HepG2 (cell line): ENCODE results near the gene AP1G1. TPM values are rescaled to one million over a fixed set of nuclear protein-coding genes. Genes with fewer than 3 reads are reported as not detected.

Experiments
- ATAC-seq: fragments of 200-7000 bp; cut with Tn5 transposase; 3 replicates; pipeline ENCODE4 v1.9.1; 2020; ENCODE audit warnings: mild to moderate bottlenecking, moderate library complexity
- BruUV-seq: library from RNA; stranded (reverse); fragments of 400-500 nt; replicated peaks from 2 replicates; lab custom pipeline; 2021; lab: Mats Ljungman, UMichigan
- CTCF ChIA-PET: fragments of 300-600 bp; formaldehyde crosslinking; extraction: SDS; loops from one replicate; lab custom pipeline; 2021; ENCODE audit warnings: low total read pairs, inconsistent platforms, low intra/inter-chr PET ratio; lab: Yijun Ruan, JAX
- POLR2A ChIA-PET: fragments of 350-600 bp; sonication (Branson Sonifier 250); formaldehyde crosslinking; loops from one replicate; lab custom pipeline; 2020; ENCODE audit warnings: antibody characterized with exemption, inconsistent platforms; lab: Yijun Ruan, JAX
- DNase-seq: peaks from one replicate; pipeline ENCODE4 v3.0.0-alpha.2; 2015; ENCODE audit warnings: low spot score
- FAIRE-seq: peaks from 3 replicates; lab custom pipeline; 2011; peaks lifted over from hg19 to GRCh38; lab: Jason Lieb, UNC
- H2AFZ ChIP-seq: one replicate; pipeline ENCODE4 v1.6.1; 2011; ENCODE audit warnings: low read length, inconsistent platforms
- H3K27ac ChIP-seq: fragments of 300-600 bp; 3 replicates; pipeline ENCODE4 v1.8.0; 2011; ENCODE audit warnings: mixed run types, mild to moderate bottlenecking, mixed read lengths, low read length, inconsistent platforms; ENCODE audit not compliant: insufficient read depth; ENCODE audit errors: extremely low read length
- H3K27me3 ChIP-seq, 2 experiments: fragments of 200-600 bp in 1 of 2; 2 replicates in 1 of 2; 3 replicates in 1 of 2; pipeline versions ENCODE4 v1.6.0 to v1.8.0; 2011; ENCODE audit warnings: low read length in 2 of 2, mild to moderate bottlenecking in 2 of 2, moderate library complexity in 2 of 2, inconsistent platforms in 1 of 2; ENCODE audit not compliant: insufficient read depth in 2 of 2, control insufficient read depth in 1 of 2
- H3K36me3 ChIP-seq, 2 experiments: fragments of 200-600 bp in 1 of 2; replicated peaks in 1 of 2; 2 replicates in 1 of 2; 3 replicates in 1 of 2; pipeline versions ENCODE4 v1.5.1 to v1.8.0; 2011; ENCODE audit warnings: low read length in 2 of 2, inconsistent platforms in 1 of 2; ENCODE audit not compliant: insufficient read depth in 2 of 2, control insufficient read depth in 1 of 2
- H3K4me1 ChIP-seq: 2 replicates; pipeline ENCODE4 v1.5.1; 2012; ENCODE audit warnings: low read length, inconsistent platforms; ENCODE audit not compliant: insufficient read depth
- H3K4me2 ChIP-seq: 2 replicates; pipeline ENCODE4 v1.6.0; 2011; ENCODE audit warnings: low read depth, low read length, inconsistent platforms
- H3K4me3 ChIP-seq, 3 experiments: fragments of 200-600 bp in 1 of 3; sonication (generic), shearing (Covaris generic) in 1 of 3; replicated peaks in 1 of 3; 2 replicates each; pipeline ENCODE4 v1.5.1; 2011 to 2016; ENCODE audit warnings: low read length in 3 of 3, inconsistent platforms in 2 of 3, low read depth in 2 of 3, mild to moderate bottlenecking in 2 of 3, control low read depth in 1 of 3, mixed read lengths in 1 of 3; ENCODE audit not compliant: insufficient read depth in 1 of 3
- H3K79me2 ChIP-seq: one replicate; pipeline ENCODE4 v1.6.1; 2011; ENCODE audit warnings: low read length, inconsistent platforms; ENCODE audit not compliant: insufficient read depth
- H3K9ac ChIP-seq: 2 replicates; pipeline ENCODE4 v1.6.0; 2011; ENCODE audit warnings: mild to moderate bottlenecking, low read depth, low read length, inconsistent platforms; ENCODE audit not compliant: insufficient read depth
- H3K9me3 ChIP-seq: 2 replicates; pipeline ENCODE4 v1.5.1; 2012; ENCODE audit warnings: mild to moderate bottlenecking, low read length
- H4K20me1 ChIP-seq: 2 replicates; pipeline ENCODE4 v1.6.0; 2011; ENCODE audit warnings: inconsistent platforms, mild to moderate bottlenecking, low read length, moderate library complexity; ENCODE audit not compliant: insufficient read depth
- MAFK ChIP-seq, 2 experiments: IDR thresholded peaks in 1 of 2; conservative IDR thresholded peaks in 1 of 2; 2 replicates each; pipeline ENCODE4 v1.6.1; 2011; ENCODE audit warnings: improper control_type of control experiment in 2 of 2, low read length in 2 of 2
- MBD4 ChIP-seq: IDR thresholded peaks from 2 replicates; pipeline ENCODE4 v1.6.1; 2012; ENCODE audit warnings: low read length, inconsistent platforms, borderline replicate concordance
- ZFY ChIP-seq: sonication (generic); formaldehyde crosslinking; IDR thresholded peaks from 2 replicates; pipeline ENCODE4 v1.4.0; 2020; ENCODE audit warnings: missing genetic modification reagents
- ZNF121 ChIP-seq: sonication (generic); formaldehyde crosslinking; IDR thresholded peaks from 2 replicates; pipeline ENCODE4 v1.5.0; 2020; ENCODE audit warnings: mild to moderate bottlenecking, missing genetic modification reagents
- WGBS: methylation state at CpG from one replicate; pipeline ENCODE4 v1.1.6; 2017; ENCODE audit warnings: low lambda C conversion rate; 5-methylcytosine and 5-hydroxymethylcytosine counted together
- in situ Hi-C: cut with HindIII; loops from 2 replicates; pipeline ENCODE4 v1.10.0; 2017; ENCODE audit warnings: low pct_unique_long_range_greater_than_20kb; ENCODE audit not compliant: extremely low pct_ligation_motif_present
- intact Hi-C: fragments of 100-400 bp; cut with micrococcal nuclease; formaldehyde crosslinking; loops from one replicate; pipeline ENCODE4 v1.10.0; 2022; ENCODE audit not compliant: unreplicated experiment
- polyA plus RNA-seq, 8 experiments: library from polyadenylated mRNA; depleted of rRNA in 3 of 8; stranded (reverse) in 7 of 8; unstranded in 1 of 8; fragments of >200 nt; fragmentation: Illumina TruSeq in 4 of 8; extraction: Trizol in 4 of 8; gene quantifications; 2 replicates each; pipeline versions ENCODE4 v1.2.1 to v1.2.3, GENCODE V29; 2011 to 2016; ENCODE audit warnings: low read depth in 4 of 8, missing spikeins in 1 of 8, mixed read lengths in 1 of 8; ENCODE audit not compliant: insufficient read depth in 1 of 8
- total RNA-seq, 5 experiments: library from RNA; depleted of rRNA; stranded (reverse); fragments of >200 nt; fragmentation: Illumina TruSeq; extraction: Trizol; gene quantifications; 2 replicates each; pipeline ENCODE4 v1.2.3, GENCODE V29; 2016; ENCODE audit warnings: low read depth in 1 of 5
- TF ChIP-seq, protein P1 (sequence below): sonication (generic); formaldehyde crosslinking; IDR thresholded peaks from 2 replicates; pipeline ENCODE4 v1.4.0; 2020; ENCODE audit warnings: missing genetic modification reagents, borderline replicate concordance
- TF ChIP-seq, protein P2 (sequence below): sonication (generic); formaldehyde crosslinking; IDR thresholded peaks from 2 replicates; pipeline ENCODE4 v1.4.0; 2020; ENCODE audit warnings: mild to moderate bottlenecking, missing genetic modification reagents
- TF ChIP-seq, protein P3 (sequence below): sonication (generic); formaldehyde crosslinking; IDR thresholded peaks from 2 replicates; pipeline ENCODE4 v1.9.0; 2022; ENCODE audit warnings: low read depth, missing genetic modification reagents

The AP1G1 gene
- total and polyA plus RNA-seq, 2 of the 13 experiments (the other 11 are each of a cell fraction or from before 2014, with no cell fraction given): 62.2 to 66.2 TPM

DNA sequence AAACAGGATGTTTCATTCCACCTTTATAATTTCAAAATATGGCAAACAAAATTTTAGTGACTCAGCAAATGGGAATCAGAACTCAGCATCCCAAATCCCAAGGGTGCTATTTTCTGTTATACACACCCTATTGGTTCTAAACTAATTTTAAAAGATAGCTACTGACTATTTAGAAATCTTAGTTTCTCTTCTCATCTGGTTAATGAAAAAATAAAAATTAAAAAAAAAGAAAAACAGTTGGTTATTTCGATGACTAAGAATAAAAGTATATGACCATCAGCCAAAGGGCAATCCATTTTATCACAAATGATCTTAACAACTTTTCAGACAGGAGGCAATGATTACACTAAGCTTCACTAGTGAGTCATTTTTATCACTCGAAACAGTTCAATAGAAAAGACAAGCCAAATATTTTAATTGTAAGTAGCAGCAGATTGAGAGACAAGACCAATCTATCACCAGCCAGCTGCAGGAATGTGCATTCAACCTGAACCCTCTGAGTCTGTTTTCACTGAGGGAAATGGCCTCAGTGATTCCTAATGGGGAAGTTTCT, 99.3 kb downstream of the AP1G1 start (continued):
- TF ChIP-seq, protein P1, sequence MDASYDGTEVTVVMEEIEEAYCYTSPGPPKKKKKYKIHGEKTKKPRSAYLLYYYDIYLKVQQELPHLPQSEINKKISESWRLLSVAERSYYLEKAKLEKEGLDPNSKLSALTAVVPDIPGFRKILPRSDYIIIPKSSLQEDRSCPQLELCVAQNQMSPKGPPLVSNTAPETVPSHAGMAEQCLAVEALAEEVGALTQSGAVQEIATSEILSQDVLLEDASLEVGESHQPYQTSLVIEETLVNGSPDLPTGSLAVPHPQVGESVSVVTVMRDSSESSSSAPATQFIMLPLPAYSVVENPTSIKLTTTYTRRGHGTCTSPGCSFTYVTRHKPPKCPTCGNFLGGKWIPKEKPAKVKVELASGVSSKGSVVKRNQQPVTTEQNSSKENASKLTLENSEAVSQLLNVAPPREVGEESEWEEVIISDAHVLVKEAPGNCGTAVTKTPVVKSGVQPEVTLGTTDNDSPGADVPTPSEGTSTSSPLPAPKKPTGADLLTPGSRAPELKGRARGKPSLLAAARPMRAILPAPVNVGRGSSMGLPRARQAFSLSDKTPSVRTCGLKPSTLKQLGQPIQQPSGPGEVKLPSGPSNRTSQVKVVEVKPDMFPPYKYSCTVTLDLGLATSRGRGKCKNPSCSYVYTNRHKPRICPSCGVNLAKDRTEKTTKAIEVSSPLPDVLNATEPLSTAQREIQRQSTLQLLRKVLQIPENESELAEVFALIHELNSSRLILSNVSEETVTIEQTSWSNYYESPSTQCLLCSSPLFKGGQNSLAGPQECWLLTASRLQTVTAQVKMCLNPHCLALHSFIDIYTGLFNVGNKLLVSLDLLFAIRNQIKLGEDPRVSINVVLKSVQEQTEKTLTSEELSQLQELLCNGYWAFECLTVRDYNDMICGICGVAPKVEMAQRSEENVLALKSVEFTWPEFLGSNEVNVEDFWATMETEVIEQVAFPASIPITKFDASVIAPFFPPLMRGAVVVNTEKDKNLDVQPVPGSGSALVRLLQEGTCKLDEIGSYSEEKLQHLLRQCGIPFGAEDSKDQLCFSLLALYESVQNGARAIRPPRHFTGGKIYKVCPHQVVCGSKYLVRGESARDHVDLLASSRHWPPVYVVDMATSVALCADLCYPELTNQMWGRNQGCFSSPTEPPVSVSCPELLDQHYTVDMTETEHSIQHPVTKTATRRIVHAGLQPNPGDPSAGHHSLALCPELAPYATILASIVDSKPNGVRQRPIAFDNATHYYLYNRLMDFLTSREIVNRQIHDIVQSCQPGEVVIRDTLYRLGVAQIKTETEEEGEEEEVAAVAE (CRISPR knock-in tag): no peak
- peak; percentile 18 to 33; a peak in 3 of 4 replicates for TF ChIP-seq MAFK (conservative IDR thresholded peaks at IDR 0.05 in 1 of 2, IDR thresholded peaks at IDR 0.05 in 1 of 2; ENCODE audit: low read length in 2 of 2)

DNA sequence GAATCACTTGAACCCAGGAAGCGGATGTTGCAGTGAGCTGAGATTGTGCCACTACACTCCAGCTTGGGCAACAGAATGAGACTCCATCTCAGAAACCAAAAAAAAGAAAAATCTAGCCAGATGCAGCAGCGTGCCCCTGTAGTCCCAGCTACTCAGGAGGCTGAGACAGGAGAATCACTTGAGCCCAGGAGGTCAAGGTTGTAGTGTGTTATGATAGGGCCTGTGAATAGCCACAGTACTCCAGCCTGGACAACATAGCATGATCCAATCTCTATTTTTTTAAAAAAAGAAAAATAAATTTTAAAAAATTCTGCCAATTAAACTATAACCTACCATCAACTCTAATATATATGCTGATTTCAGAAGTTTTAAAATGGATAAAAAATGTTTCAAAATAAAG, 99.9 kb downstream of the AP1G1 start:
- peaks cover 3 to 6% of the 10 kb centered on the region in 2 experiments; a peak in 3 of 5 replicates for H3K36me3 ChIP-seq
- no peak overlapping the region for H3K9ac ChIP-seq
- ATAC-seq: no peak
- no peaks in the 10 kb centered on the region for H3K79me2 ChIP-seq
- BruUV-seq: no TSS peak
- no peak for DNase-seq
- ChIA-PET POLR2A (no interaction called here), CTCF (no interaction called here)
- no peaks in the 10 kb centered on the region for H4K20me1 ChIP-seq
- no peak overlapping the region for H2AFZ ChIP-seq
- no peaks in the 10 kb centered on the region for H3K9me3 ChIP-seq
- H3K4me3 ChIP-seq: no peak overlapping the region
- WGBS: 95% methylated on average over 2 of the region's 2 CpGs
- no peaks in the 10 kb centered on the region for H3K4me1 ChIP-seq
- no peak overlapping the region for H3K4me2 ChIP-seq
- no peaks in the 10 kb centered on the region for H3K27me3 ChIP-seq
- intact Hi-C loops: no loop called here
- no peak for FAIRE-seq
- no peak overlapping the region for H3K27ac ChIP-seq
- in situ Hi-C loops: no loop called here
- TF ChIP-seq, protein P2, sequence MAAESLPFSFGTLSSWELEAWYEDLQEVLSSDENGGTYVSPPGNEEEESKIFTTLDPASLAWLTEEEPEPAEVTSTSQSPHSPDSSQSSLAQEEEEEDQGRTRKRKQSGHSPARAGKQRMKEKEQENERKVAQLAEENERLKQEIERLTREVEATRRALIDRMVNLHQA (CRISPR knock-in tag): no peak
- TF ChIP-seq ZNF121 (CRISPR knock-in tag) (0 out of 2 replicates have a peak, but pooled peaks have one; percentile 45), ZFY (no peak), MBD4 (no peak)
- TF ChIP-seq, protein P3, sequence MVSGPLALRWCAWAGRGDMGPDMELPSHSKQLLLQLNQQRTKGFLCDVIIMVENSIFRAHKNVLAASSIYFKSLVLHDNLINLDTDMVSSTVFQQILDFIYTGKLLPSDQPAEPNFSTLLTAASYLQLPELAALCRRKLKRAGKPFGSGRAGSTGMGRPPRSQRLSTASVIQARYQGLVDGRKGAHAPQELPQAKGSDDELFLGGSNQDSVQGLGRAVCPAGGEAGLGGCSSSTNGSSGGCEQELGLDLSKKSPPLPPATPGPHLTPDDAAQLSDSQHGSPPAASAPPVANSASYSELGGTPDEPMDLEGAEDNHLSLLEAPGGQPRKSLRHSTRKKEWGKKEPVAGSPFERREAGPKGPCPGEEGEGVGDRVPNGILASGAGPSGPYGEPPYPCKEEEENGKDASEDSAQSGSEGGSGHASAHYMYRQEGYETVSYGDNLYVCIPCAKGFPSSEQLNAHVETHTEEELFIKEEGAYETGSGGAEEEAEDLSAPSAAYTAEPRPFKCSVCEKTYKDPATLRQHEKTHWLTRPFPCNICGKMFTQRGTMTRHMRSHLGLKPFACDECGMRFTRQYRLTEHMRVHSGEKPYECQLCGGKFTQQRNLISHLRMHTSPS (CRISPR knock-in tag): no peak
